ENCODE measurements around the gene BRSK1.

The BRSK1 gene

DNA sequence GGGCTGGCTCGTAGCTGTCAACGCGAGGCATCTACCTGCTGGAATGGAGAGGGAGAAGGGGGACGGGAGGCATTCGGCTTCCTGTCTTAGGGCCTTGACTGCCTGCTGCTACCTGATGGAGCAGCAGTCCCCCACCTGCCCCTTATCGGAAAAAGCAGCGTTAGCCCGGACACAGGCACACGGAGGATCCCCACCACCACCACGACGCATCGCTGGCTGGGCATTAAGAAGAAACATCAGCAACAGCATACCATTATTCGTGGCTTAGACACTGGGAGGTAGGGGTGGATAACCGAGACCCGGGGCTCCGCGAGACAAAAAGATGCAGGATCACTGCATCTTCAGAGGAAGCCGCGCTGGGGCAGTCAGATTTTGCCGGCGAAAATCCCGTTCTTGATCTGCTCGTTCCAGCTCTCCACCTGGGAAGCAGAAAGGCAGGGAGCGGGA is 69.6 kb downstream of the BRSK1 start:
- no peak for DNase-seq (ENCODE audit: low spot score)

DNA sequence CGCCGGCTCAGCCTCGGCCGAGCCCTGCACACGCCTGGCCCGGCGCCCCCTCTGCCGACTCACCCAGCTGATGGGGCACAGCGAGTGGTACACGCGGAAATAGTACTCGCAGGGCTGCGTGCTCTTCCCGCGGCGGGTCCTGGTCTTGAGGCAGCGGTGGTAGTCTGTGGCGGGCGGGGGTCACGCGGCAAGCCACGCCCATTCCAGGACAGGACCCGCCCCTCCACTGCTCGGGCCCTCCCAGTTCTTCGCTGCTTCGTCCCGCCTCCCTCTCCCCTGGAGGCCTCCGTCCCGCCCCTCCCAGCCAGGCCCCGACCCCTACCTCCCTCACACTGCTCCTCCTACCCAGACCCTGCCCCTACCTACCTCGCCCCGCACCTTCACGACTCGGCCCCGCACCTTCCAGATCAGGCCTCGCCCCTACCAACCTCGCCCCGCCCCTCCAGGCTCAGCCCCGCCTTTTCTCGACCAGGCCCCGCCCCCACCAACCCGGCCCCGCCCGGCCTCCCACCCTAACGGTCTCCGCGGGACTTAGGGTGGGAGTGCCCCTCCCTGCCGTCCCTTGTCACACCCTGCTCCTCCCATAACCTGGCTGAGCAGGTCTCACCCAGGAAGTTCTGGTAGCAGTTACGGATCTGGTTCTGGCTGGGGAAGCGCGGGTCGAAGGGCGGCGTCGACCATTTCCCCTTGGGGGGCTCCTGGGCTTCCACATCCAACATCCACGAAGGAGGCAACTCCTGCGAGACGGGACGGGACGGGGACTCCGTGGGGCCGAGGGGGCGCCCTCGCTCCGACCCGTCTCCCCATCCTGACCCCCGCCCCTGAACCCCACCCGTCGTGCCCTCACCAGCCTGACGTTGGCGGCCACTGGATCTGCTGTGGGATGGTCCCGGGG is 70.3 kb downstream of the BRSK1 start:
- DNase-seq (ENCODE audit: low spot score) = peak; percentile 68

DNA sequence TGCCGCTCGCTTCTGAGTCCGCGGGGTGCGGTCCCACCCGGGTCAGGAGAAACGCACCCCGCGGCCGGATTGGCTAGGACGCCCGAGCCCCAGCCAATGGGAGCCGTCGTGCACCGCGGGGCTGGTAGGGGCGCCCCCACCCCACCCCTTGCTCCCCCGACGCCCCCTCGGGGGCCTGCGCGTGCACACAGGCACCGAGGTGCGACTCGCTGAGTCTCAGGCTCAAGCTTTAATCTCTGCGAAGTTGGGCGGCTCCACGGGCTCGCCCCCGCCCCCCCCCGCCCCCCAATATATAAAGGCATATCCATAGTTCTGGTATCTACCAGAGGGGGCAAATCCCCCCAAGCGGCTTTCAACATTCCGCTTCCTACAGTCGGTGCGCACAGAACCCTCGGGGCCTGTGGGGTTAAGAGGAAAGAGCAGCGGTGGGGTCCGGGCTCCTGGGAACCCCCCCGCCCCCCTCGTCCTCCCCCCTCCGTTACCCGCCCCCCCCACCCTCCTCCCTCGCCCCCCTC is 71.0 kb downstream of the BRSK1 start, which contains the start of gene COX6B2:
TSS of gene COX6B2 (minus strand) at position 22 of the 515 bp plus-strand sequence. CDS start 198 bp downstream, outside the sequence.
- no peak for DNase-seq (ENCODE audit: low spot score)

DNA sequence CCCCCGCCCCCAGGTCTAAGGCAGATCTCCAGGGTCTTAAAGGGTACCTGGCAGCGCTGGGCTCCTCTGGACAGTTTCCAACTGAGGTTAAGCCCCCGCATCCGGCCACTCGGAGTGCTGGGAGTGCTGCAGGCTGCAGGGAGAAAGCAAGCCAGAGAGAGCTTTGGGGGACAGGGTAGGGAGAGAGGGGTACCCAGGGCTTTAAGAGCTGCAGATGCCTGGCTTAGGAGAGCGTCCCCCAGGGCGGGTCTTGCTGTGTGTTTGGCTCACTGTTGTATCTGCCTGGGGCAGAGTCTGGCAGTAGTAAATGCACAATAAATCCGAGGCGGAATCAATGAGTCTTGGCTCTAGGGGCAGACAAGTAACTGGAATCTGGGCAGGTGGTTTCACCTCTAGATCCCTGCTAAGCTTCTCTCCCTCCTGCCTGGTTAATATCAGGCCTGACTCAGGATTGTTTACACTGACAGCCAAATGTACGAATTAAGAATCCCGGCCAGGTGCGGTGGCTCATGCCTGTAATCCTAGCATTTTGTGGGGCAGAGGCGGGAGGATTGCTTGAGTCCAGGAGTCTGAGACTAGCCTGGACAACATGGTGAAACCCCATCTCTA is 71.5 kb downstream of the BRSK1 start:
- no peak for DNase-seq (ENCODE audit: low spot score)

DNA sequence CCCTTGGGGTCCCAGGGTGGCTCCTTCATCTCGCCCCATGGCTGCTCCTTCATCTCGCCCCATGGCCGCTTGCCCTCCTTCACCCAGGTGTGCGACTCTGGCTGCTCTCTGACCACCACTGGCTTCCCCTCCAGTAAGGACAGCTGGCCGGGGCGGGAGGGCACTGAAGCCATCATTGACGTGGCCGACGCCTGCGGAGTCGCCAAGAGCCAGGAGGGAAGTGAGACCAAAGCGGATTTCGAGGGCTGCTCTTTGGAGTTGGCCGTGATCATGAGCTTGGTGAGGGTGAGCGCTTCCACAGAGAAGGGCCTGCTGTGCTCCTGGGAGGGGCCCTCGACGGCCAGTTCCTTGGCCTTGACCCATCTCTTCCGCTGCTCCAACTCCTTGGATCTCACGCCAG is 74.7 kb downstream of the BRSK1 start:
- no peak for DNase-seq (ENCODE audit: low spot score)

DNA sequence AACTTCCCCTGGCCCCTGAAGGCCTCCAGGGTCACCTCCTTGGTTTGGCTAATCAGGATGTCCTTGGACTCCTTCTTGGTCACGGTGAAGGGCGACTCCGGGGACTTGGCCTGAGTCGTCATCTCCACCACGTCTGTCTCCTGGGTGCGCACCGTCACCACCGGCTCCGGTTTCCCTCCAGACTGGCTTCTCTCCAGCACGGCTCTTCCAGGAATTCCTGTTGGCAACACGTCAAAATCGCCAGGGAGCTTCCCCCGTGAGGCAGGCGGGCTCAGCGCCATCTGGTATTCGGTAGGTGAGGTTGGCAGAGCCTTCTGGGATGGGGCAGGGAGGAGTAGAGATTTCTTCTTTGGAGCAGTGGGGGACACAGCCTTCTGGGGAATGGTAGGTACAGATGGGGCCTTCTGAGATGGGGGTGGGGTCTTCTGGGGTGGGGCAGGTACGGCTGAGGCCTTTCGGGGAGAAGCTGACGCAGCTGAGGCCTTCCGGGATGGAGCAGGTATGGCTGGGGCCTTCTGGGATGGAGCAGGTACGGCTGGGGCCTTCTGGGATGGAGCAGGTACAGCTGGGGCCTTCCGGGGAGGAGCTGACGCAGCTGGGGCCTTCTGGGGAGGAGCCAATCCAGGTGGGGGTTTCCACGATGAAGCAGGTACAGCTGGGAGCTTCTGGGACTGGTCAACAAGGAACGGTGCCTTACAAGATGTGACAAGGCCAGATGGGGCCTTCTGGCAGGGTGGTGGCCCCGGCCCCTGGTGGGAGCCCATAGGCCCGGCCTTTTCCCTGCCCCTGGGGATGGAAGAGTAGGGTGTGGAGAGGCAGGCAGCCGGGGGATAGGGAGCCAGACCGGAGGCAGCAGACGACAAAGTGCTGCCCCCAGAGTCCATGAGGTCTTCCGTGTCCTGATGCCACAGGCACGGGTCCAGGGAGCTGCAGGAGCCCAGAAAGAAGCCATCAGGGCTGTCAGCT is 75.4 kb downstream of the BRSK1 start:
- DNase-seq (ENCODE audit: low spot score) = no peak

DNA sequence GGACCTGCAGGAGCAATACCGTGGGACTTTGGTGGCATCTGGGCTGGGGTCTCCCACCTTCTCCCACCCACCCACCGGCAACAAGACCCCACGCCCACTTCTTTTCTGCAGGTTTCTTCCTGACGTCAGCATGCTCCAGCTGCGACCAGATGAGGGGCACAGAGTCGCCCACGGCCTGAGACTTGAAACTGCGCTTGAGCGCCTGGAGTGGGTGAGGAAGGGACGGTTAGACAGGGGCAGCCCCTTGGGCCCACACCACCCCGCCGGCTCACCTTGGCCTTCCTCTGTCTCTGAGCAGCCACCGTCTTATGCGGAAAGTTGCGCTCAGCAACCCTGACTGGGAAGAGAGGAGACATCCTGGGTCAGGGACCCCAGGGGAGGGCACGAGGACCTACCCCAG is 77.1 kb downstream of the BRSK1 start:
- no peak for DNase-seq (ENCODE audit: low spot score)
